NCI-H1436 (cell line): Measurements from ENCODE around the gene CYTL1.
"Not testable (repeated sequence)": the region's sequence is repeated elsewhere in the genome, so short reads cannot be mapped to it uniquely, and the experiment has no call there.

Experiments
- DNase-seq: peaks from one replicate; lab custom pipeline; 2025; lab: John Stamatoyannopoulos, UW

The CYTL1 gene

GRCh38 chr4:5033281-5033841 lies 14.1 kb upstream of the CYTL1 start:
- DNase-seq: no peak

- no peak for DNase-seq
Measured at GRCh38 chr4:5032813-5033212, 13.6 kb upstream of the CYTL1 start.

GRCh38 chr4:5030927-5031326 lies 11.7 kb upstream of the CYTL1 start:
- DNase-seq: no peak

- no peak for DNase-seq
Measured at GRCh38 chr4:5030221-5030620, 11.0 kb upstream of the CYTL1 start.

GRCh38 chr4:5029447-5029846 lies 10.2 kb upstream of the CYTL1 start:
- no peak for DNase-seq

GRCh38 chr4:5028480-5028879 lies 9.2 kb upstream of the CYTL1 start:
- no peak for DNase-seq

GRCh38 chr4:5027346-5027745 lies 8.1 kb upstream of the CYTL1 start:
- DNase-seq: no peak

GRCh38 chr4:5026371-5026770 lies 7.1 kb upstream of the CYTL1 start:
- no peak for DNase-seq

GRCh38 chr4:5024673-5025072 lies 5.4 kb upstream of the CYTL1 start:
- DNase-seq: no peak

GRCh38 chr4:5021546-5021945 lies 2.3 kb upstream of the CYTL1 start:
- DNase-seq: no peak

- no peak for DNase-seq
Measured at GRCh38 chr4:5020341-5020740, 1.1 kb upstream of the CYTL1 start.

- DNase-seq: no peak
Measured at GRCh38 chr4:5019796-5020195, 538 bp upstream of the CYTL1 start.

GRCh38 chr4:5018603-5019002 lies 655 bp downstream of the CYTL1 start:
- no peak for DNase-seq

- no peak for DNase-seq
Measured at GRCh38 chr4:5018096-5018495, 1.2 kb downstream of the CYTL1 start.

- no peak for DNase-seq
Measured at GRCh38 chr4:5014007-5014682, 5.1 kb downstream of the CYTL1 start.

GRCh38 chr4:5012958-5013357 lies 6.3 kb downstream of the CYTL1 start:
- no peak for DNase-seq

- no peak for DNase-seq
Measured at GRCh38 chr4:5012244-5012898, 6.9 kb downstream of the CYTL1 start.

GRCh38 chr4:5010984-5011383 lies 8.3 kb downstream of the CYTL1 start:
- no peak for DNase-seq

GRCh38 chr4:5009796-5010195 lies 9.5 kb downstream of the CYTL1 start:
- DNase-seq: no peak

- not testable (repeated sequence) for DNase-seq
Measured at GRCh38 chr4:5006932-5007331, 12.3 kb downstream of the CYTL1 start.

GRCh38 chr4:5004496-5004895 lies 14.8 kb downstream of the CYTL1 start:
- no peak for DNase-seq

GRCh38 chr4:5003918-5004317 lies 15.3 kb downstream of the CYTL1 start:
- DNase-seq: no peak

- no peak for DNase-seq
Measured at GRCh38 chr4:5003372-5003857, 15.8 kb downstream of the CYTL1 start.
